Smooth muscle cell (in vitro differentiated cells): ENCODE data around the gene C1orf21. TPM values are rescaled to one million over a fixed set of nuclear protein-coding genes. Genes with fewer than 3 reads are reported as not detected.

Experiments
- DNase-seq: peaks from one replicate; lab custom pipeline; 2025; ENCODE audit not compliant: unreplicated experiment; lab: John Stamatoyannopoulos, UW
- H2AFZ ChIP-seq: fragments of 200-600 bp; sonication (generic); 2 replicates; pipeline ENCODE4 v1.6.0; 2016; ENCODE audit warnings: antibody characterized with exemption, low read depth, mild to moderate bottlenecking
- H3F3A ChIP-seq: fragments of 200-600 bp; sonication (generic); 2 replicates; pipeline ENCODE4 v1.6.0; 2017; ENCODE audit warnings: antibody characterized with exemption, low read depth
- H3K27ac ChIP-seq: fragments of 200-600 bp; sonication (generic); 2 replicates; pipeline ENCODE4 v1.5.1; 2016; ENCODE audit warnings: low read depth, mild to moderate bottlenecking
- H3K27me3 ChIP-seq: fragments of 200-600 bp; sonication (generic); 2 replicates; pipeline ENCODE4 v1.6.1; 2016; ENCODE audit warnings: low read depth, mild to moderate bottlenecking
- H3K36me3 ChIP-seq: fragments of 200-600 bp; sonication (generic); 2 replicates; pipeline ENCODE4 v1.5.1; 2016; ENCODE audit warnings: low read depth
- H3K4me1 ChIP-seq: fragments of 200-600 bp; sonication (generic); 2 replicates; pipeline ENCODE4 v1.5.1; 2016; ENCODE audit warnings: low read depth
- H3K4me2 ChIP-seq: fragments of 200-600 bp; sonication (generic); 2 replicates; pipeline ENCODE4 v1.6.0; 2016; ENCODE audit warnings: mild to moderate bottlenecking
- H3K4me3 ChIP-seq: fragments of 200-600 bp; sonication (generic); 2 replicates; pipeline ENCODE4 v1.5.1; 2016; ENCODE audit warnings: mild to moderate bottlenecking
- H3K79me2 ChIP-seq: fragments of 200-600 bp; sonication (generic); 2 replicates; pipeline ENCODE4 v1.6.0; 2016; ENCODE audit warnings: low read depth, mild to moderate bottlenecking
- H3K9ac ChIP-seq: fragments of 200-600 bp; sonication (generic); 2 replicates; pipeline ENCODE4 v1.6.0; 2016; ENCODE audit warnings: low read depth
- H3K9me3 ChIP-seq: fragments of 200-600 bp; sonication (generic); replicated peaks from 2 replicates; pipeline ENCODE4 v1.5.1; 2016; ENCODE audit warnings: low read depth
- H4K20me1 ChIP-seq: fragments of 200-600 bp; sonication (generic); 2 replicates; pipeline ENCODE4 v1.6.0; 2016; ENCODE audit warnings: low read depth
- WGBS: methylation state at CpG from one replicate; pipeline ENCODE4 v1.1.7; 2016; ENCODE audit warnings: low lambda C conversion rate; 5-methylcytosine and 5-hydroxymethylcytosine counted together
- polyA plus RNA-seq: library from polyadenylated mRNA; unstranded; fragments of >200 nt; fragmentation: Nextera tagmentation; extraction: Ambion mirVana; gene quantifications from 2 replicates; pipeline ENCODE4 v1.2.1, GENCODE V29; 2016
- total RNA-seq: library from RNA; depleted of rRNA; stranded (reverse); fragments of >200 nt; gene quantifications from 2 replicates; pipeline ENCODE4 v1.2.3, GENCODE V29; 2014
- TF ChIP-seq, protein P1 (sequence below): fragments of 200-600 bp; sonication (generic); IDR thresholded peaks from 2 replicates; pipeline ENCODE4 v1.5.1; 2017; ENCODE audit warnings: borderline replicate concordance, mild to moderate bottlenecking, antibody characterized with exemption; ENCODE audit not compliant: insufficient read depth, poor library complexity, severe bottlenecking

The C1orf21 gene
- total and polyA plus RNA-seq, 2 experiments from 2014 or later = 24.2 to 39.4 TPM

DNA sequence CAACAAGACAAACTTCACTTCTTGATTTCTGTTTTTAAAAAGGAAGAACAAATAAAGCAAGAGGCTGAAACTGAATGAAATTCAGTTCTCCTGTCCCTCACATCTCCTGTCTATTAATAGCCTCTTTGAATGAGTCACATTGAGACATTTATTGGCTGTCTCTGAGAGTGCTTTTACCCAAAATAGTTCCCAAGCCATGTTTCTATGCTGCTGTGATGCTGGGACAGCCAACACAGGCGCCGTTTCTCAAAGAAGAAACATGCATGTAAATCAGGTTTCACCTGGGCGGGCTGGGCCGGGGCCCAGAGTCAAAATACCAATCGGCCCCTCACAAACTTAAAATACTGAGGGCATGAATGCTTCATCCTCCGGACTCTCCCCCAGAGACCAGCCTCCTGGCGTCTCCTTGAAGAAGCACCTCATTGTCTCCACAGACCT is 262.6 kb downstream of the C1orf21 start:
- no peak overlapping the region for H2AFZ ChIP-seq
- WGBS = 87% methylated on average over 7 of the region's 7 CpGs
- H3K9me3 ChIP-seq = no peaks in the 10 kb centered on the region
- TF ChIP-seq, protein P1, sequence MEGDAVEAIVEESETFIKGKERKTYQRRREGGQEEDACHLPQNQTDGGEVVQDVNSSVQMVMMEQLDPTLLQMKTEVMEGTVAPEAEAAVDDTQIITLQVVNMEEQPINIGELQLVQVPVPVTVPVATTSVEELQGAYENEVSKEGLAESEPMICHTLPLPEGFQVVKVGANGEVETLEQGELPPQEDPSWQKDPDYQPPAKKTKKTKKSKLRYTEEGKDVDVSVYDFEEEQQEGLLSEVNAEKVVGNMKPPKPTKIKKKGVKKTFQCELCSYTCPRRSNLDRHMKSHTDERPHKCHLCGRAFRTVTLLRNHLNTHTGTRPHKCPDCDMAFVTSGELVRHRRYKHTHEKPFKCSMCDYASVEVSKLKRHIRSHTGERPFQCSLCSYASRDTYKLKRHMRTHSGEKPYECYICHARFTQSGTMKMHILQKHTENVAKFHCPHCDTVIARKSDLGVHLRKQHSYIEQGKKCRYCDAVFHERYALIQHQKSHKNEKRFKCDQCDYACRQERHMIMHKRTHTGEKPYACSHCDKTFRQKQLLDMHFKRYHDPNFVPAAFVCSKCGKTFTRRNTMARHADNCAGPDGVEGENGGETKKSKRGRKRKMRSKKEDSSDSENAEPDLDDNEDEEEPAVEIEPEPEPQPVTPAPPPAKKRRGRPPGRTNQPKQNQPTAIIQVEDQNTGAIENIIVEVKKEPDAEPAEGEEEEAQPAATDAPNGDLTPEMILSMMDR = no peak
- H3K79me2 ChIP-seq = no peaks in the 10 kb centered on the region
- no peaks in the 10 kb centered on the region for H3K36me3 ChIP-seq
- no peak overlapping the region for H3K9ac ChIP-seq
- H4K20me1 ChIP-seq = no peaks in the 10 kb centered on the region
- DNase-seq = no peak
- no peak overlapping the region for H3K27ac ChIP-seq
- no peaks in the 10 kb centered on the region for H3F3A ChIP-seq
- no peak overlapping the region for H3K4me2 ChIP-seq
- H3K27me3 ChIP-seq = no peaks in the 10 kb centered on the region
- no peaks in the 10 kb centered on the region for H3K4me1 ChIP-seq
- no peak overlapping the region for H3K4me3 ChIP-seq

GRCh38 chr1:184650177-184650866 is 263.5 kb downstream of the C1orf21 start:
- Histone ChIP-seq H3K4me2 (no peak overlapping the region), H3K4me3 (no peak overlapping the region), H3K9ac (no peak overlapping the region), H3K4me1 (no peaks in the 10 kb centered on the region), H4K20me1 (no peaks in the 10 kb centered on the region), H3F3A (no peaks in the 10 kb centered on the region), H3K79me2 (no peaks in the 10 kb centered on the region), H3K27me3 (no peaks in the 10 kb centered on the region), H3K27ac (no peak overlapping the region), H3K9me3 (no peaks in the 10 kb centered on the region), H2AFZ (no peak overlapping the region), H3K36me3 (no peaks in the 10 kb centered on the region)
- WGBS = 83% methylated on average over 5 of the region's 5 CpGs
- DNase-seq = no peak
- TF ChIP-seq, protein P1 = no peak

DNA sequence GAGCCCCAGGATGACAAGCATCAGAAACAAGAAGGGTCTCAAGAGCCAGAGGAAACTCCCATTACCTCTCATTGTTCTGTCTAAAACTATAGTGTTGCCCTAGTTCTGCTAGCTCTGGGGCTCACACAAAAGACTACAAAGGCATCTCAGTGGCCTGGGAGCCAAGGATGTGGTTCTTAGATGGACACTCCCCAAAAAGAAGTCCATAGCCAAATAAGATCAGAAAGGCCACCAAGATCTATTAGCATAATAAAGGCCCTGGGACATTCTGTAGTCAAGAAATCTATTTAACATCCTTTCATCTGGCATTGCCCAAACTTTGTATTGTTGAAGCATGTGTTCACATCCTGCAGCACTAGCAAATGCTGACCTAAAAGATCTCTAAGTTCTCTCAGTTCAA is 268.4 kb downstream of the C1orf21 start:
- no peaks in the 10 kb centered on the region for H3K27me3 ChIP-seq

GRCh38 chr1:184656221-184656620 is 269.4 kb downstream of the C1orf21 start:
- Histone ChIP-seq H3K4me1 (peaks cover 12% of the 10 kb centered on the region), H3K9ac (no peak overlapping the region), H3K4me2 (no peak overlapping the region), H3K4me3 (no peak overlapping the region), H3K79me2 (no peaks in the 10 kb centered on the region), H2AFZ (no peak overlapping the region), H4K20me1 (no peaks in the 10 kb centered on the region), H3K36me3 (no peaks in the 10 kb centered on the region), H3F3A (no peaks in the 10 kb centered on the region), H3K27me3 (no peaks in the 10 kb centered on the region), H3K9me3 (no peaks in the 10 kb centered on the region), H3K27ac (no peak overlapping the region)
- TF ChIP-seq, protein P1 = no peak
- DNase-seq = no peak
- 98% methylated on average over 2 of the region's 2 CpGs for WGBS

More for the DNA sequence above, 268.4 kb downstream of the C1orf21 start:
- Histone ChIP-seq H3F3A (no peaks in the 10 kb centered on the region), H3K9me3 (no peaks in the 10 kb centered on the region), H2AFZ (no peak overlapping the region), H3K36me3 (no peaks in the 10 kb centered on the region), H3K4me2 (no peak overlapping the region), H3K9ac (no peak overlapping the region), H3K27ac (no peak overlapping the region), H4K20me1 (no peaks in the 10 kb centered on the region), H3K79me2 (no peaks in the 10 kb centered on the region), H3K4me1 (peaks cover 7% of the 10 kb centered on the region), H3K4me3 (no peak overlapping the region)
- TF ChIP-seq, protein P1 = no peak
- no peak for DNase-seq
